ENCODE results near the gene MYLK4.

MYLK4 gene

GRCh38 chr6:2750832-2751231, at the start of gene MYLK4:
TSS of gene MYLK4 (minus strand) at chr6:2750922. CDS start at chr6:2749294, 1,628 bp downstream.
- DNase-seq = no peak

GRCh38 chr6:2799936-2800527, 49.3 kb upstream of the MYLK4 start:
- no peak for DNase-seq

GRCh38 chr6:2798586-2799134, 47.9 kb upstream of the MYLK4 start:
- DNase-seq = no peak

- DNase-seq = no peak
Observed at GRCh38 chr6:2797564-2798031, 46.9 kb upstream of the MYLK4 start.

GRCh38 chr6:2796861-2797260, 46.1 kb upstream of the MYLK4 start:
- no peak for DNase-seq

- DNase-seq = no peak
Observed at GRCh38 chr6:2795956-2796355, 45.2 kb upstream of the MYLK4 start.

- DNase-seq = no peak
Observed at GRCh38 chr6:2795162-2795561, 44.4 kb upstream of the MYLK4 start.

- DNase-seq = no peak
Observed at GRCh38 chr6:2794171-2794730, 43.5 kb upstream of the MYLK4 start.

GRCh38 chr6:2793534-2794151, 42.9 kb upstream of the MYLK4 start:
- no peak for DNase-seq

- DNase-seq = no peak
Observed at GRCh38 chr6:2792330-2793110, 41.8 kb upstream of the MYLK4 start.

GRCh38 chr6:2791450-2791974, 40.8 kb upstream of the MYLK4 start:
- no peak for DNase-seq

GRCh38 chr6:2790588-2791449, 40.1 kb upstream of the MYLK4 start:
- no peak for DNase-seq

GRCh38 chr6:2786269-2786668, 35.5 kb upstream of the MYLK4 start:
- DNase-seq = no peak

GRCh38 chr6:2784930-2785329, 34.2 kb upstream of the MYLK4 start:
- DNase-seq = no peak

- no peak for DNase-seq
Observed at GRCh38 chr6:2784061-2784460, 33.3 kb upstream of the MYLK4 start.

GRCh38 chr6:2783188-2783963, 32.7 kb upstream of the MYLK4 start:
- no peak for DNase-seq

GRCh38 chr6:2782825-2783187, 32.1 kb upstream of the MYLK4 start:
- no peak for DNase-seq

- no peak for DNase-seq
Observed at GRCh38 chr6:2782356-2782708, 31.6 kb upstream of the MYLK4 start.

- DNase-seq = no peak
Observed at GRCh38 chr6:2781685-2782355, 31.1 kb upstream of the MYLK4 start.

GRCh38 chr6:2780102-2780737, 29.5 kb upstream of the MYLK4 start:
- DNase-seq = no peak

Measured in NCI-H1105 (cell line).